ENCODE data around the gene EXOC1L.
"Not testable (repeated sequence)": the region's sequence is repeated elsewhere in the genome, so short reads cannot be mapped to it uniquely, and the experiment has no call there.

The EXOC1L gene

GRCh38 chr4:55838952-55839351 lies 19.4 kb downstream of the EXOC1L start:
- no peak for DNase-seq (ENCODE audit: low spot score)

GRCh38 chr4:55840956-55841355 lies 21.4 kb downstream of the EXOC1L start:
- no peak for DNase-seq (ENCODE audit: low spot score)

GRCh38 chr4:55841373-55842239 lies 22.0 kb downstream of the EXOC1L start:
- DNase-seq (ENCODE audit: low spot score): not testable (repeated sequence)

- DNase-seq (ENCODE audit: low spot score): not testable (repeated sequence)
Observed at GRCh38 chr4:55842312-55842711, 22.7 kb downstream of the EXOC1L start.

GRCh38 chr4:55849724-55850123 lies 30.1 kb downstream of the EXOC1L start:
- DNase-seq (ENCODE audit: low spot score): no peak

GRCh38 chr4:55851885-55852284 lies 32.3 kb downstream of the EXOC1L start:
- DNase-seq (ENCODE audit: low spot score): no peak

GRCh38 chr4:55853484-55854046 lies 34.0 kb downstream of the EXOC1L start, which contains the start of gene EXOC1:
Gene EXOC1 (plus strand): TSS chr4:55853648. CDS start chr4:55858324, 4,676 bp downstream.
- peak; percentile 93 for DNase-seq (ENCODE audit: low spot score)

- peak; percentile 3 for DNase-seq (ENCODE audit: low spot score)
Observed at GRCh38 chr4:55854129-55854528, 34.5 kb downstream of the EXOC1L start.

- no peak for DNase-seq (ENCODE audit: low spot score)
Observed at GRCh38 chr4:55857586-55857985, 38.0 kb downstream of the EXOC1L start.

GRCh38 chr4:55859711-55860110 lies 40.1 kb downstream of the EXOC1L start:
- DNase-seq (ENCODE audit: low spot score): no peak

- DNase-seq (ENCODE audit: low spot score): no peak
Observed at GRCh38 chr4:55864577-55865223, 45.1 kb downstream of the EXOC1L start.

GRCh38 chr4:55865228-55865806 lies 45.7 kb downstream of the EXOC1L start:
- DNase-seq (ENCODE audit: low spot score): no peak

- no peak for DNase-seq (ENCODE audit: low spot score)
Observed at GRCh38 chr4:55866290-55866907, 46.8 kb downstream of the EXOC1L start.

- DNase-seq (ENCODE audit: low spot score): peak; percentile 19
Observed at GRCh38 chr4:55866973-55867574, 47.5 kb downstream of the EXOC1L start.

- no peak for DNase-seq (ENCODE audit: low spot score)
Observed at GRCh38 chr4:55868581-55869090, 49.0 kb downstream of the EXOC1L start.

- DNase-seq (ENCODE audit: low spot score): no peak
Observed at GRCh38 chr4:55871299-55871800, 51.8 kb downstream of the EXOC1L start.

GRCh38 chr4:55874831-55875230 lies 55.2 kb downstream of the EXOC1L start:
- no peak for DNase-seq (ENCODE audit: low spot score)

GRCh38 chr4:55876387-55876786 lies 56.8 kb downstream of the EXOC1L start:
- no peak for DNase-seq (ENCODE audit: low spot score)

GRCh38 chr4:55879224-55879623 lies 59.6 kb downstream of the EXOC1L start:
- no peak for DNase-seq (ENCODE audit: low spot score)

GRCh38 chr4:55880652-55881280 lies 61.2 kb downstream of the EXOC1L start:
- no peak for DNase-seq (ENCODE audit: low spot score)

All from germinal center (tissue), 1 donor.